CD4-positive, CD25-positive, alpha-beta regulatory T cell (primary cell): ENCODE results near the gene ZNF830. TPM values are rescaled to one million over a fixed set of nuclear protein-coding genes. Genes with fewer than 3 reads are reported as not detected.
"Not testable (repeated sequence)": the region's sequence is repeated elsewhere in the genome, so short reads cannot be mapped to it uniquely, and the experiment has no call there.

Experiments
- ATAC-seq, 2 donors: fragments of 150-1000 bp; cut with Tn5 transposase; one replicate each; pipeline ENCODE4 v1.10.0; 2021; ENCODE audit warnings: low read depth in 2 of 2, moderate number of reproducible peaks in 2 of 2, moderate library complexity in 1 of 2
- DNase-seq, 3 donors: peaks; one replicate each; pipeline versions ENCODE4 v3.0.0 to v3.0.0-alpha.2; 2012 to 2022; ENCODE audit warnings: mixed read lengths in 1 of 3
- H3K27ac ChIP-seq: one replicate; pipeline ENCODE4 v1.7.0; 2013; ENCODE audit warnings: mild to moderate bottlenecking, low read length; ENCODE audit not compliant: insufficient read depth, poor library complexity, severe bottlenecking
- H3K27me3 ChIP-seq: one replicate; pipeline ENCODE4 v1.7.0; 2013; ENCODE audit warnings: low read length; ENCODE audit not compliant: control insufficient read depth, insufficient read depth
- H3K36me3 ChIP-seq: one replicate; pipeline ENCODE4 v1.7.0; 2013; ENCODE audit warnings: mild to moderate bottlenecking, low read length, moderate library complexity; ENCODE audit not compliant: control insufficient read depth, insufficient read depth
- H3K4me1 ChIP-seq: 2 replicates; pipeline ENCODE4 v1.7.0; 2013; ENCODE audit warnings: mild to moderate bottlenecking, low read length; ENCODE audit not compliant: insufficient read depth, control insufficient read depth, poor library complexity, severe bottlenecking
- H3K4me3 ChIP-seq: one replicate; pipeline ENCODE4 v1.7.0; 2013; ENCODE audit warnings: low read depth, mild to moderate bottlenecking, low read length, moderate library complexity
- H3K9me3 ChIP-seq, 2 experiments: 1 replicate in 1 of 2; 2 replicates in 1 of 2; pipeline ENCODE4 v1.7.0; 2013; ENCODE audit warnings: low read length in 2 of 2, mild to moderate bottlenecking in 1 of 2, moderate library complexity in 1 of 2; ENCODE audit not compliant: control insufficient read depth in 2 of 2
- H3K27ac Mint-ChIP-seq, 3 donors: one replicate each; pipeline ENCODE4 v1.8.0; 2020 to 2022; ENCODE audit warnings: mild to moderate bottlenecking in 3 of 3, mixed read lengths in 3 of 3, moderate library complexity in 2 of 3
- H3K27me3 Mint-ChIP-seq: one replicate; pipeline ENCODE4 v1.8.0; 2022; ENCODE audit warnings: mild to moderate bottlenecking, mixed read lengths
- H3K36me3 Mint-ChIP-seq: one replicate; pipeline ENCODE4 v1.8.0; 2020; ENCODE audit warnings: mixed read lengths
- H3K4me1 Mint-ChIP-seq, 4 donors: one replicate each; pipeline ENCODE4 v1.8.0; 2020 to 2022; ENCODE audit warnings: mixed read lengths in 4 of 4, mild to moderate bottlenecking in 1 of 4
- H3K4me3 Mint-ChIP-seq, 4 donors: one replicate each; pipeline ENCODE4 v1.8.0; 2020 to 2022; ENCODE audit warnings: mild to moderate bottlenecking in 4 of 4, mixed read lengths in 4 of 4, moderate library complexity in 3 of 4
- H3K9me3 Mint-ChIP-seq, 7 donors: one replicate each; pipeline ENCODE4 v1.8.0; 2020 to 2022; ENCODE audit warnings: mixed read lengths in 7 of 7, mild to moderate bottlenecking in 3 of 7, moderate library complexity in 2 of 7
- polyA plus RNA-seq, 4 donors: library from polyadenylated mRNA; unstranded; fragments of 300-500 nt; fragmentation: Illumina TruSeq; gene quantifications; one replicate each; pipeline ENCODE4 v1.2.3, GENCODE V29; 2021
- total RNA-seq: library from RNA; stranded (reverse); gene quantifications from one replicate; pipeline ENCODE4 v1.2.3, GENCODE V29; 2022

ZNF830 gene
- total and polyA plus RNA-seq, 5 donors from 2014 or later, result 15.8 to 36.4 (median 22.7) TPM

- H3K27ac Mint-ChIP-seq, result no peak overlapping the region
- H3K9me3 Mint-ChIP-seq, result no peaks in the 10 kb centered on the region
- H3K27me3 ChIP-seq, result no peaks in the 10 kb centered on the region
- ATAC-seq (no peak), DNase-seq (no peak)
- H3K36me3 Mint-ChIP-seq, result peaks cover 41% of the 10 kb centered on the region
- no peak overlapping the region for H3K27ac ChIP-seq
- peaks cover 31% of the 10 kb centered on the region for H3K36me3 ChIP-seq
- H3K4me1 Mint-ChIP-seq, result peaks cover 0 to 10% (median 6%) of the 10 kb centered on the region in 4 donors
- H3K27me3 Mint-ChIP-seq, result no peaks in the 10 kb centered on the region
- H3K4me3 Mint-ChIP-seq, result no peak overlapping the region
- H3K4me3 ChIP-seq, result no peak overlapping the region
- H3K9me3 ChIP-seq, result no peaks in the 10 kb centered on the region
- H3K4me1 ChIP-seq, result peaks cover 8% of the 10 kb centered on the region
Observed at GRCh38 chr17:34996422-34997285, 35.3 kb downstream of the ZNF830 start.

GRCh38 chr17:34997355-34997862, 36.1 kb downstream of the ZNF830 start:
- H3K4me3 ChIP-seq, result no peak overlapping the region
- peaks cover 0 to 10% (median 6%) of the 10 kb centered on the region in 4 donors for H3K4me1 Mint-ChIP-seq
- peaks cover 27% of the 10 kb centered on the region for H3K36me3 ChIP-seq

GRCh38 chr17:34998205-34998604, 36.9 kb downstream of the ZNF830 start:
- Mint-ChIP-seq H3K27ac (peak overlapping the region in 2 of 3 donors; percentile 74 to 88), H3K4me1 (peaks cover 0 to 10% (median 3%) of the 10 kb centered on the region in 4 donors), H3K27me3 (no peaks in the 10 kb centered on the region), H3K4me3 (no peak overlapping the region), H3K36me3 (peaks cover 39% of the 10 kb centered on the region), H3K9me3 (no peaks in the 10 kb centered on the region)
- Histone ChIP-seq H3K36me3 (peaks cover 28% of the 10 kb centered on the region), H3K4me1 (peaks cover 8% of the 10 kb centered on the region), H3K4me3 (no peak overlapping the region), H3K9me3 (no peaks in the 10 kb centered on the region), H3K27me3 (no peaks in the 10 kb centered on the region), H3K27ac (no peak overlapping the region)
- DNase-seq (peak; percentile 65 to 82 (median 78)), ATAC-seq (peak; percentile 84 to 87)

More at GRCh38 chr17:34997355-34997862, 36.1 kb downstream of the ZNF830 start:
- Mint-ChIP-seq H3K4me3 (no peak overlapping the region), H3K27ac (no peak overlapping the region), H3K27me3 (no peaks in the 10 kb centered on the region), H3K36me3 (peaks cover 41% of the 10 kb centered on the region), H3K9me3 (no peaks in the 10 kb centered on the region)
- H3K27me3 ChIP-seq, result no peaks in the 10 kb centered on the region
- peaks cover 8% of the 10 kb centered on the region for H3K4me1 ChIP-seq
- ATAC-seq, result no peak
- H3K9me3 ChIP-seq, result no peaks in the 10 kb centered on the region
- H3K27ac ChIP-seq, result no peak overlapping the region
- DNase-seq, result no peak

- Histone ChIP-seq H3K4me3 (no peak overlapping the region), H3K4me1 (peaks cover 8% of the 10 kb centered on the region), H3K36me3 (peaks cover 24% of the 10 kb centered on the region), H3K27me3 (no peaks in the 10 kb centered on the region), H3K27ac (no peak overlapping the region), H3K9me3 (no peaks in the 10 kb centered on the region)
- Mint-ChIP-seq H3K36me3 (peaks cover 31% of the 10 kb centered on the region), H3K4me1 (peaks cover 0 to 6% (median 3%) of the 10 kb centered on the region in 4 donors), H3K4me3 (no peak overlapping the region), H3K27me3 (no peaks in the 10 kb centered on the region), H3K9me3 (no peaks in the 10 kb centered on the region), H3K27ac (peak overlapping the region in 2 of 3 donors; percentile 36 to 44)
- no peak for ATAC-seq
- DNase-seq, result no peak
Observed at GRCh38 chr17:34999456-34999855, 38.1 kb downstream of the ZNF830 start.

GRCh38 chr17:35000965-35001364, 39.6 kb downstream of the ZNF830 start:
- H3K4me1 ChIP-seq, result not testable (repeated sequence)
- peaks cover 29% of the 10 kb centered on the region for H3K36me3 Mint-ChIP-seq
- peaks cover 25% of the 10 kb centered on the region for H3K36me3 ChIP-seq

GRCh38 chr17:35001549-35001948, 40.2 kb downstream of the ZNF830 start:
- Mint-ChIP-seq H3K27ac (peak overlapping the region; percentile 7 to 82 (median 52)), H3K9me3 (no peaks in the 10 kb centered on the region), H3K36me3 (peaks cover 25% of the 10 kb centered on the region), H3K4me3 (no peak overlapping the region), H3K27me3 (no peaks in the 10 kb centered on the region), H3K4me1 (peaks cover 0 to 8% (median 5%) of the 10 kb centered on the region in 4 donors)
- Histone ChIP-seq H3K4me3 (no peak overlapping the region), H3K36me3 (peaks cover 24% of the 10 kb centered on the region), H3K27ac (no peak overlapping the region), H3K4me1 (peaks cover 8% of the 10 kb centered on the region), H3K27me3 (no peaks in the 10 kb centered on the region), H3K9me3 (no peaks in the 10 kb centered on the region)
- DNase-seq (no peak), ATAC-seq (no peak)

More at GRCh38 chr17:35000965-35001364, 39.6 kb downstream of the ZNF830 start:
- not testable (repeated sequence) for H3K27me3 Mint-ChIP-seq, DNase-seq, H3K9me3 ChIP-seq, H3K27me3 ChIP-seq, H3K4me3 Mint-ChIP-seq, ATAC-seq, H3K27ac ChIP-seq, H3K4me3 ChIP-seq, H3K4me1 Mint-ChIP-seq, H3K9me3 Mint-ChIP-seq
- peak overlapping the region in 2 of 3 donors; percentile 7 to 54 for H3K27ac Mint-ChIP-seq

GRCh38 chr17:35002876-35003551, 41.7 kb downstream of the ZNF830 start:
- H3K36me3 ChIP-seq, result peaks cover 29% of the 10 kb centered on the region
- ATAC-seq, result no peak
- no peaks in the 10 kb centered on the region for H3K27me3 ChIP-seq
- Mint-ChIP-seq H3K4me3 (no peak overlapping the region), H3K27ac (peak overlapping the region in 2 of 3 donors; percentile 10 to 76), H3K9me3 (no peaks in the 10 kb centered on the region), H3K27me3 (no peaks in the 10 kb centered on the region), H3K36me3 (peaks cover 30% of the 10 kb centered on the region), H3K4me1 (peaks cover 3 to 12% (median 8%) of the 10 kb centered on the region in 4 donors)
- no peak for DNase-seq
- no peaks in the 10 kb centered on the region for H3K9me3 ChIP-seq
- no peak overlapping the region for H3K4me3 ChIP-seq
- peaks cover 7% of the 10 kb centered on the region for H3K4me1 ChIP-seq
- H3K27ac ChIP-seq, result no peak overlapping the region
